Lower leg skin (tissue), 3 donors: Measurements from ENCODE around the gene SLC22A3.

ENCODE experiments used
- POLR2A ChIP-seq, 2 donors: fragments of 450-650 bp; IDR thresholded peaks; one replicate each; pipeline ENCODE4 v1.6.1; 2016 to 2017; ENCODE audit warnings: antibody characterized with exemption in 2 of 2, mild to moderate bottlenecking in 1 of 2, moderate library complexity in 1 of 2
- TF ChIP-seq, protein P1 (sequence below), 3 donors: fragments of 450-650 bp; IDR thresholded peaks; one replicate each; pipeline ENCODE4 v1.5.1; 2016; ENCODE audit warnings: antibody characterized with exemption in 3 of 3, mild to moderate bottlenecking in 3 of 3, moderate library complexity in 2 of 3

DNA sequence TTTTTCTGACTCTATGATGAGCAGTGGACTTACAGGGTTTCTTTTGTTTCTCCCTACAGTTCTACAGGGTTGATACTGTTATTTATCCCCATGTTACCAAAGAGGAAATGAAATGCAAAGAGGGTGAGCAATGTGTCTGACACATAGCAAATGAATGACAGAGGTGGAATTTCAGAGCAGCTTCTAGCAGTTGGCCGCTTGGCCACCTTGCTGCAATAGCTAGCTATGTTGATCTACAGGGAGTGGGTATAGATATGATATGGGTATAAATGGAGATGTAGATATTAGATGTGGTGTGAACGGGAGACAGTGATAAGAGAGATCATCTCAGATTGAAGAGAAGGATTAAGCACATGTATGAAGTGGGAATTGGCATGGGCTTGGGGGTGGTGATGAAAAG is 10.9 kb upstream of the SLC22A3 start:
- TF ChIP-seq, protein P1, sequence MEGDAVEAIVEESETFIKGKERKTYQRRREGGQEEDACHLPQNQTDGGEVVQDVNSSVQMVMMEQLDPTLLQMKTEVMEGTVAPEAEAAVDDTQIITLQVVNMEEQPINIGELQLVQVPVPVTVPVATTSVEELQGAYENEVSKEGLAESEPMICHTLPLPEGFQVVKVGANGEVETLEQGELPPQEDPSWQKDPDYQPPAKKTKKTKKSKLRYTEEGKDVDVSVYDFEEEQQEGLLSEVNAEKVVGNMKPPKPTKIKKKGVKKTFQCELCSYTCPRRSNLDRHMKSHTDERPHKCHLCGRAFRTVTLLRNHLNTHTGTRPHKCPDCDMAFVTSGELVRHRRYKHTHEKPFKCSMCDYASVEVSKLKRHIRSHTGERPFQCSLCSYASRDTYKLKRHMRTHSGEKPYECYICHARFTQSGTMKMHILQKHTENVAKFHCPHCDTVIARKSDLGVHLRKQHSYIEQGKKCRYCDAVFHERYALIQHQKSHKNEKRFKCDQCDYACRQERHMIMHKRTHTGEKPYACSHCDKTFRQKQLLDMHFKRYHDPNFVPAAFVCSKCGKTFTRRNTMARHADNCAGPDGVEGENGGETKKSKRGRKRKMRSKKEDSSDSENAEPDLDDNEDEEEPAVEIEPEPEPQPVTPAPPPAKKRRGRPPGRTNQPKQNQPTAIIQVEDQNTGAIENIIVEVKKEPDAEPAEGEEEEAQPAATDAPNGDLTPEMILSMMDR (IDR thresholded peaks at IDR 0.05), result no peak
- no peak for TF ChIP-seq POLR2A (IDR thresholded peaks at IDR 0.05)
